DLD1 (cell line): ENCODE measurements around the gene HS3ST2.
"Not testable (repeated sequence)": the region's sequence is repeated elsewhere in the genome, so short reads cannot be mapped to it uniquely, and the experiment has no call there.

Experiments
- in situ Hi-C: cut with HindIII; loops from 2 replicates; pipeline ENCODE4 v1.10.0; 2017; ENCODE audit warnings: low sequenced_read_pairs

HS3ST2 gene

GRCh38 chr16:22928882-22929435 is 115.0 kb downstream of the HS3ST2 start:
- in situ Hi-C loops: no loop called here

GRCh38 chr16:22929461-22929860 is 115.5 kb downstream of the HS3ST2 start:
- in situ Hi-C loops: no loop called here

- in situ Hi-C loops: no loop called here
Measured at GRCh38 chr16:22932032-22932771, 118.2 kb downstream of the HS3ST2 start.

- in situ Hi-C loops: no loop called here
Measured at GRCh38 chr16:22933173-22933572, 119.2 kb downstream of the HS3ST2 start.

- in situ Hi-C loops: no loop called here
Measured at GRCh38 chr16:22934786-22935185, 120.8 kb downstream of the HS3ST2 start.

- in situ Hi-C loops: no loop called here
Measured at GRCh38 chr16:22937169-22937568, 123.2 kb downstream of the HS3ST2 start.

GRCh38 chr16:22938647-22939046 is 124.7 kb downstream of the HS3ST2 start:
- in situ Hi-C loops: no loop called here

GRCh38 chr16:22939744-22940363 is 125.9 kb downstream of the HS3ST2 start:
- in situ Hi-C loops: not testable (repeated sequence)

- in situ Hi-C loops: no loop called here
Measured at GRCh38 chr16:22941970-22942501, 128.1 kb downstream of the HS3ST2 start.

GRCh38 chr16:22942811-22943210 is 128.8 kb downstream of the HS3ST2 start:
- in situ Hi-C loops: no loop called here

- in situ Hi-C loops: no loop called here
Measured at GRCh38 chr16:22945361-22945760, 131.4 kb downstream of the HS3ST2 start.

- in situ Hi-C loops: no loop called here
Measured at GRCh38 chr16:22946433-22946832, 132.5 kb downstream of the HS3ST2 start.

GRCh38 chr16:22948058-22948602 is 134.2 kb downstream of the HS3ST2 start:
- in situ Hi-C loops: no loop called here

- in situ Hi-C loops: no loop called here
Measured at GRCh38 chr16:22948603-22949368, 134.8 kb downstream of the HS3ST2 start.

GRCh38 chr16:22955461-22956070 is 141.6 kb downstream of the HS3ST2 start:
- in situ Hi-C loops: no loop called here

GRCh38 chr16:22961206-22961605 is 147.2 kb downstream of the HS3ST2 start:
- in situ Hi-C loops: no loop called here

- in situ Hi-C loops: no loop called here
Measured at GRCh38 chr16:22962905-22963304, 148.9 kb downstream of the HS3ST2 start.
